GM19455 (cell line): ENCODE measurements around the gene COL5A1.

ENCODE experiments used
- ATAC-seq: cut with Tn5 transposase; IDR thresholded peaks from one replicate; pipeline ENCODE4 v1.9.1; 2021; ENCODE audit not compliant: unreplicated experiment

The COL5A1 gene

GRCh38 chr9:134606951-134607731 lies 34.5 kb upstream of the COL5A1 start:
- no peak for ATAC-seq

- no peak for ATAC-seq
Measured at GRCh38 chr9:134607971-134608370, 33.6 kb upstream of the COL5A1 start.

- ATAC-seq: no peak
Measured at GRCh38 chr9:134611046-134611445, 30.6 kb upstream of the COL5A1 start.

GRCh38 chr9:134612309-134612708 lies 29.3 kb upstream of the COL5A1 start:
- no peak for ATAC-seq

GRCh38 chr9:134612715-134613114 lies 28.9 kb upstream of the COL5A1 start:
- no peak for ATAC-seq

GRCh38 chr9:134614256-134614655 lies 27.3 kb upstream of the COL5A1 start:
- no peak for ATAC-seq

- ATAC-seq: no peak
Measured at GRCh38 chr9:134616341-134616740, 25.3 kb upstream of the COL5A1 start.

- ATAC-seq: no peak
Measured at GRCh38 chr9:134617246-134617645, 24.4 kb upstream of the COL5A1 start.

- ATAC-seq: no peak
Measured at GRCh38 chr9:134617836-134618162, 23.8 kb upstream of the COL5A1 start.

GRCh38 chr9:134618163-134618832 lies 23.3 kb upstream of the COL5A1 start:
- ATAC-seq: no peak

- ATAC-seq: no peak
Measured at GRCh38 chr9:134618833-134619447, 22.7 kb upstream of the COL5A1 start.

GRCh38 chr9:134619448-134619982 lies 22.1 kb upstream of the COL5A1 start:
- ATAC-seq: no peak

GRCh38 chr9:134619983-134620661 lies 21.5 kb upstream of the COL5A1 start:
- no peak for ATAC-seq

- ATAC-seq: no peak
Measured at GRCh38 chr9:134620751-134621557, 20.6 kb upstream of the COL5A1 start.

- ATAC-seq: no peak
Measured at GRCh38 chr9:134621558-134622110, 20.0 kb upstream of the COL5A1 start.

GRCh38 chr9:134622896-134623257 lies 18.7 kb upstream of the COL5A1 start:
- no peak for ATAC-seq

- no peak for ATAC-seq
Measured at GRCh38 chr9:134623258-134624066, 18.1 kb upstream of the COL5A1 start.

- ATAC-seq: no peak
Measured at GRCh38 chr9:134624137-134624591, 17.4 kb upstream of the COL5A1 start.

- ATAC-seq: no peak
Measured at GRCh38 chr9:134624621-134625181, 16.9 kb upstream of the COL5A1 start.
